H1 (cell line): ENCODE measurements around the gene TCF7L2. TPM values are rescaled to one million over a fixed set of nuclear protein-coding genes. Genes with fewer than 3 reads are reported as not detected.

Source experiments
- CTCF ChIA-PET: fragments of 300-600 bp; sonication (Branson Sonifier 250); formaldehyde crosslinking; loops from one replicate; lab custom pipeline; 2021; ENCODE audit not compliant: partially characterized antibody; lab: Charles Lee
- POLR2A ChIA-PET: fragments of 300-600 bp; sonication (Branson Sonifier 250); formaldehyde crosslinking; loops from one replicate; lab custom pipeline; 2021; ENCODE audit warnings: inconsistent platforms; ENCODE audit not compliant: partially characterized antibody; lab: Charles Lee
- DNase-seq, 2 experiments: peaks; one replicate each; pipeline versions ENCODE4 v3.0.0 to v3.0.0-alpha.2; 2010 to 2022; ENCODE audit warnings: low spot score in 2 of 2, low read depth in 1 of 2, mixed read lengths in 1 of 2
- FAIRE-seq: peaks from 2 replicates; lab custom pipeline; 2011; peaks lifted over from hg19 to GRCh38; lab: Jason Lieb, UNC
- H2AFZ ChIP-seq: 2 replicates; pipeline ENCODE4 v1.8.1; 2012; ENCODE audit warnings: low read length, inconsistent platforms
- H2AK5ac ChIP-seq: 2 replicates; pipeline ENCODE4 v1.6.1; 2013; ENCODE audit warnings: low read depth, low read length
- H2BK120ac ChIP-seq: replicated peaks from 2 replicates; pipeline ENCODE3; 2013; ENCODE audit warnings: low read depth, low read length, inconsistent platforms
- H2BK12ac ChIP-seq: 2 replicates; pipeline ENCODE4 v1.6.1; 2013; ENCODE audit warnings: low read depth, low read length
- H2BK15ac ChIP-seq: 2 replicates; pipeline ENCODE4 v1.6.1; 2013; ENCODE audit warnings: low read length
- H2BK20ac ChIP-seq: 2 replicates; pipeline ENCODE4 v1.6.1; 2013; ENCODE audit warnings: low read length
- H2BK5ac ChIP-seq: 2 replicates; pipeline ENCODE4 v1.6.1; 2013; ENCODE audit warnings: low read depth, low read length
- H3K14ac ChIP-seq: 2 replicates; pipeline ENCODE4 v1.6.1; 2013; ENCODE audit warnings: inconsistent platforms; ENCODE audit not compliant: insufficient read length
- H3K18ac ChIP-seq: 2 replicates; pipeline ENCODE4 v1.6.1; 2013; ENCODE audit warnings: low read length; ENCODE audit errors: extremely low read depth
- H3K23ac ChIP-seq: 2 replicates; pipeline ENCODE4 v1.6.1; 2013; ENCODE audit warnings: inconsistent platforms; ENCODE audit not compliant: insufficient read length
- H3K23me2 ChIP-seq: 2 replicates; pipeline ENCODE4 v1.6.1; 2013; ENCODE audit warnings: low read depth, low read length
- H3K27ac ChIP-seq: 2 replicates; pipeline ENCODE4 v1.6.1; 2011; ENCODE audit warnings: low read depth, low read length, inconsistent platforms
- H3K27me3 ChIP-seq, 4 experiments: replicated peaks in 1 of 4; 1 replicate in 1 of 4; 2 replicates in 3 of 4; pipeline versions ENCODE4 v1.6.1 to v1.8.1; 2011 to 2013; ENCODE audit warnings: low read length in 3 of 4, mild to moderate bottlenecking in 3 of 4, inconsistent platforms in 2 of 4, mixed read lengths in 2 of 4, moderate library complexity in 1 of 4; ENCODE audit not compliant: control insufficient read depth in 3 of 4, insufficient read depth in 3 of 4; ENCODE audit errors: extremely low read depth in 1 of 4
- H3K36me3 ChIP-seq, 4 experiments: 2 replicates each; pipeline versions ENCODE4 v1.6.1 to v1.8.1; 2011 to 2013; ENCODE audit warnings: mild to moderate bottlenecking in 4 of 4, low read length in 3 of 4, moderate library complexity in 2 of 4, control low read depth in 1 of 4, inconsistent platforms in 1 of 4; ENCODE audit not compliant: insufficient read depth in 4 of 4, control insufficient read depth in 2 of 4
- H3K4ac ChIP-seq: replicated peaks from 2 replicates; pipeline ENCODE3; 2013; ENCODE audit warnings: low read length, low read depth, mixed read lengths, inconsistent platforms; ENCODE audit not compliant: insufficient read length
- H3K4me1 ChIP-seq, 4 experiments: replicated peaks in 1 of 4; 1 replicate in 1 of 4; 2 replicates in 3 of 4; pipeline versions ENCODE4 v1.6.1 to v1.8.1; 2011 to 2013; ENCODE audit warnings: low read length in 3 of 4, inconsistent platforms in 2 of 4, mixed read lengths in 1 of 4; ENCODE audit not compliant: insufficient read depth in 4 of 4, control insufficient read depth in 3 of 4
- H3K4me2 ChIP-seq, 2 experiments: 2 replicates each; pipeline versions ENCODE4 v1.6.1 to v1.8.1; 2011 to 2013; ENCODE audit warnings: low read depth in 2 of 2, low read length in 2 of 2, control low read depth in 1 of 2, inconsistent platforms in 1 of 2, mild to moderate bottlenecking in 1 of 2; ENCODE audit not compliant: insufficient read depth in 1 of 2
- H3K4me3 ChIP-seq, 4 experiments: fragments of 200-600, 300-600 bp in 1 of 4; sonication (generic), shearing (Covaris generic), sonication (Bioruptor Twin) in 1 of 4; 2 replicates each; pipeline versions ENCODE4 v1.5.1 to v1.8.1; 2011 to 2016; ENCODE audit warnings: low read length in 4 of 4, low read depth in 3 of 4, control low read depth in 2 of 4, inconsistent platforms in 2 of 4, mild to moderate bottlenecking in 2 of 4, mixed read lengths in 1 of 4, moderate library complexity in 1 of 4; ENCODE audit not compliant: insufficient read depth in 2 of 4; ENCODE audit errors: extremely low read depth in 1 of 4
- H3K56ac ChIP-seq: replicated peaks from 2 replicates; pipeline ENCODE3; 2013; ENCODE audit warnings: low read depth, mild to moderate bottlenecking, mixed read lengths, low read length, inconsistent platforms; ENCODE audit not compliant: insufficient read length
- H3K79me1 ChIP-seq: 2 replicates; pipeline ENCODE4 v1.6.1; 2013; ENCODE audit warnings: low read depth, low read length, control low read depth
- H3K79me2 ChIP-seq, 2 experiments: 2 replicates each; pipeline versions ENCODE4 v1.6.1 to v1.8.1; 2012 to 2013; ENCODE audit warnings: low read length in 2 of 2, mild to moderate bottlenecking in 2 of 2, inconsistent platforms in 1 of 2; ENCODE audit not compliant: insufficient read depth in 2 of 2, control insufficient read depth in 1 of 2
- H3K9ac ChIP-seq, 4 experiments: replicated peaks in 1 of 4; 1 replicate in 1 of 4; 2 replicates in 3 of 4; pipeline versions ENCODE4 v1.6.1 to v1.8.1; 2011 to 2013; ENCODE audit warnings: low read depth in 3 of 4, low read length in 3 of 4, control low read depth in 2 of 4, mild to moderate bottlenecking in 2 of 4, moderate library complexity in 2 of 4, inconsistent platforms in 1 of 4; ENCODE audit errors: extremely low read depth in 1 of 4
- H3K9me3 ChIP-seq, 2 experiments: 2 replicates each; pipeline versions ENCODE4 v1.6.1 to v1.8.1; 2012 to 2013; ENCODE audit warnings: mild to moderate bottlenecking in 2 of 2, moderate library complexity in 2 of 2, control low read depth in 1 of 2, inconsistent platforms in 1 of 2, low read depth in 1 of 2, low read length in 1 of 2, mixed read lengths in 1 of 2; ENCODE audit not compliant: insufficient read depth in 2 of 2
- H4K20me1 ChIP-seq, 2 experiments: replicated peaks in 1 of 2; 2 replicates each; pipeline versions ENCODE3 to v1.8.1; 2011 to 2013; ENCODE audit warnings: inconsistent platforms in 2 of 2, low read length in 2 of 2, mild to moderate bottlenecking in 1 of 2; ENCODE audit not compliant: insufficient read depth in 2 of 2, control insufficient read depth in 1 of 2
- H4K5ac ChIP-seq: 2 replicates; pipeline ENCODE4 v1.6.1; 2013; ENCODE audit warnings: low read length, low read depth, mixed read lengths, inconsistent platforms; ENCODE audit not compliant: insufficient read length
- H4K8ac ChIP-seq: 2 replicates; pipeline ENCODE4 v1.8.0; 2013; ENCODE audit warnings: mild to moderate bottlenecking, moderate library complexity, low read length, inconsistent platforms; ENCODE audit not compliant: insufficient read depth; ENCODE audit errors: extremely low read depth
- H4K91ac ChIP-seq: replicated peaks from 2 replicates; pipeline ENCODE3; 2013; ENCODE audit warnings: low read length, mixed read lengths, inconsistent platforms; ENCODE audit not compliant: insufficient read length
- CEBPB ChIP-seq: IDR thresholded peaks from 2 replicates; pipeline ENCODE4 v1.6.1; 2012; ENCODE audit warnings: low read depth, low read length
- CTBP2 ChIP-seq: IDR thresholded peaks from 2 replicates; pipeline ENCODE4 v1.7.0; 2011; ENCODE audit warnings: borderline replicate concordance, mild to moderate bottlenecking, moderate library complexity, mixed read lengths, low read length; ENCODE audit not compliant: insufficient read depth, insufficient read length
- KDM4A ChIP-seq: IDR thresholded peaks from one replicate; pipeline ENCODE4 v1.7.1; 2012; ENCODE audit warnings: low read depth, mild to moderate bottlenecking, moderate library complexity, low read length, inconsistent platforms; ENCODE audit not compliant: severe bottlenecking
- POU5F1 ChIP-seq: IDR thresholded peaks from 2 replicates; pipeline ENCODE4 v1.6.1; 2011; ENCODE audit warnings: low read depth, mild to moderate bottlenecking, low read length, moderate library complexity
- RNF2 ChIP-seq: fragments of 200-900, 300-1000 bp; sonication (generic); IDR thresholded peaks from 2 replicates; pipeline ENCODE4 v1.7.1; 2016; ENCODE audit warnings: borderline replicate concordance, low read depth, mild to moderate bottlenecking, antibody characterized with exemption, low read length; ENCODE audit not compliant: poor library complexity, severe bottlenecking; ENCODE audit errors: missing control alignments
- RXRA ChIP-seq: IDR thresholded peaks from 2 replicates; pipeline ENCODE4 v1.6.1; 2011; ENCODE audit warnings: low read depth, mild to moderate bottlenecking, low read length, moderate library complexity; ENCODE audit not compliant: insufficient read depth
- SAP30 ChIP-seq: fragments of 300-600 bp; sonication (generic); IDR thresholded peaks from 2 replicates; pipeline ENCODE4 v1.7.1; 2012; ENCODE audit warnings: low read length, moderate library complexity, mild to moderate bottlenecking, inconsistent platforms; ENCODE audit not compliant: insufficient read depth, insufficient replicate concordance
- SP1 ChIP-seq: IDR thresholded peaks from 2 replicates; pipeline ENCODE4 v1.6.1; 2011; ENCODE audit warnings: low read depth, low read length
- SRF ChIP-seq: IDR thresholded peaks from 2 replicates; pipeline ENCODE4 v1.6.1; 2011; ENCODE audit warnings: mild to moderate bottlenecking, low read depth, low read length, moderate library complexity
- TCF12 ChIP-seq: IDR thresholded peaks from 2 replicates; pipeline ENCODE4 v1.6.1; 2011; ENCODE audit warnings: low read depth, mild to moderate bottlenecking, low read length
- WGBS, 2 experiments: shearing (Covaris generic) in 1 of 2; methylation state at CpG; one replicate each; pipeline versions ENCODE4 v1.1.6 to v1.1.7; 2013 to 2015; ENCODE audit warnings: low lambda C conversion rate in 2 of 2, mixed read lengths in 2 of 2, inconsistent platforms in 1 of 2, low coverage in 1 of 2, missing lambda C conversion rate in 1 of 2; ENCODE audit not compliant: insufficient replicate concordance in 2 of 2, insufficient coverage in 1 of 2, insufficient read length in 1 of 2; ENCODE audit errors: extremely low coverage in 1 of 2, missing lambda C conversion rate in 1 of 2; 5-methylcytosine and 5-hydroxymethylcytosine counted together
- polyA plus RNA-seq, 7 experiments: library from polyadenylated mRNA; depleted of rRNA in 3 of 7; stranded (reverse) in 5 of 7; unstranded in 2 of 7; fragments of >200 nt in 5 of 7; fragments of 200-250 nt in 2 of 7; gene quantifications; 1 replicate in 5 of 7; 2 replicates in 1 of 7; 4 replicates in 1 of 7; pipeline versions ENCODE4 v1.2.1 to v1.2.3, GENCODE V29; 2011 to 2013; ENCODE audit warnings: missing spikeins in 2 of 7, mixed read lengths in 2 of 7
- total RNA-seq: library from RNA; stranded (reverse); fragmentation: NEBNext Ultra II Directional; extraction: Animal tissue kit (Norgen Biotek cat#: 25700); gene quantifications from 2 replicates; pipeline ENCODE4 v1.2.1, GENCODE V29; 2021

The TCF7L2 gene
- total and polyA plus RNA-seq, 2 of the 8 experiments (the other 6 are each of a cell fraction or from before 2014, with no cell fraction given) = 33.9 to 67.3 TPM

GRCh38 chr10:113213035-113213434 lies 263.0 kb downstream of the TCF7L2 start:
- Histone ChIP-seq H2BK15ac (no peak overlapping the region), H2BK120ac (no peak overlapping the region), H4K5ac (no peak overlapping the region), H3K27me3 (no peaks in the 10 kb centered on the region), H4K91ac (no peak overlapping the region), H3K4me1 (no peaks in the 10 kb centered on the region; a peak in 1 of 7 replicates), H4K20me1 (no peaks in the 10 kb centered on the region), H2AFZ (no peak overlapping the region), H2BK12ac (no peak overlapping the region), H3K4ac (no peak overlapping the region), H3K56ac (no peak overlapping the region), H4K8ac (no peak overlapping the region), H3K23me2 (no peaks in the 10 kb centered on the region), H3K9me3 (peaks cover under 1 to 2% of the 10 kb centered on the region in 2 experiments; a peak in 1 of 4 replicates), H3K79me1 (no peaks in the 10 kb centered on the region), H2BK5ac (no peak overlapping the region), H3K36me3 (no peaks in the 10 kb centered on the region), H2BK20ac (no peak overlapping the region), H3K23ac (no peak overlapping the region), H3K27ac (no peak overlapping the region), H3K9ac (no peak overlapping the region), H2AK5ac (no peak overlapping the region), H3K4me3 (no peak overlapping the region), H3K79me2 (no peaks in the 10 kb centered on the region), H3K18ac (no peak overlapping the region), H3K4me2 (no peak overlapping the region), H3K14ac (no peak overlapping the region)
- DNase-seq (no peak), FAIRE-seq (no peak)
- TF ChIP-seq POU5F1 (no peak), KDM4A (no peak), CTBP2 (no peak), SRF (no peak), RXRA (no peak), CEBPB (no peak), SP1 (no peak), SAP30 (no peak), TCF12 (no peak), RNF2 (no peak)
- POLR2A ChIA-PET = no interaction called here
- CTCF ChIA-PET = interaction anchor here (0.5 to 1.3 kb wide), 5 partner anchors 14 to 555 kb away, joined by 3 read pairs; no protein-coding TSS in a partner anchor
- 93% methylated on average over 4 of the region's 4 CpGs; no CpG with 5 or more reads in 1 of the 2 experiments for WGBS, 2 experiments
